Erythroblast (primary cell): ENCODE measurements around the gene HSPA6.
A peak's percentile ranks its signal among the peaks of the same experiment; 100 is the strongest.
"Not testable (repeated sequence)": the region's sequence is repeated elsewhere in the genome, so short reads cannot be mapped to it uniquely, and the experiment has no call there.

Experiments
- GATA1 ChIP-seq: IDR thresholded peaks from 2 replicates; pipeline ENCODE4 v1.6.1; 2011; ENCODE audit warnings: low read depth, mild to moderate bottlenecking, control low read depth, low read length, moderate library complexity
- POLR2A ChIP-seq: IDR thresholded peaks from 2 replicates; pipeline ENCODE4 v1.6.1; 2011; ENCODE audit warnings: mild to moderate bottlenecking, low read length

DNA sequence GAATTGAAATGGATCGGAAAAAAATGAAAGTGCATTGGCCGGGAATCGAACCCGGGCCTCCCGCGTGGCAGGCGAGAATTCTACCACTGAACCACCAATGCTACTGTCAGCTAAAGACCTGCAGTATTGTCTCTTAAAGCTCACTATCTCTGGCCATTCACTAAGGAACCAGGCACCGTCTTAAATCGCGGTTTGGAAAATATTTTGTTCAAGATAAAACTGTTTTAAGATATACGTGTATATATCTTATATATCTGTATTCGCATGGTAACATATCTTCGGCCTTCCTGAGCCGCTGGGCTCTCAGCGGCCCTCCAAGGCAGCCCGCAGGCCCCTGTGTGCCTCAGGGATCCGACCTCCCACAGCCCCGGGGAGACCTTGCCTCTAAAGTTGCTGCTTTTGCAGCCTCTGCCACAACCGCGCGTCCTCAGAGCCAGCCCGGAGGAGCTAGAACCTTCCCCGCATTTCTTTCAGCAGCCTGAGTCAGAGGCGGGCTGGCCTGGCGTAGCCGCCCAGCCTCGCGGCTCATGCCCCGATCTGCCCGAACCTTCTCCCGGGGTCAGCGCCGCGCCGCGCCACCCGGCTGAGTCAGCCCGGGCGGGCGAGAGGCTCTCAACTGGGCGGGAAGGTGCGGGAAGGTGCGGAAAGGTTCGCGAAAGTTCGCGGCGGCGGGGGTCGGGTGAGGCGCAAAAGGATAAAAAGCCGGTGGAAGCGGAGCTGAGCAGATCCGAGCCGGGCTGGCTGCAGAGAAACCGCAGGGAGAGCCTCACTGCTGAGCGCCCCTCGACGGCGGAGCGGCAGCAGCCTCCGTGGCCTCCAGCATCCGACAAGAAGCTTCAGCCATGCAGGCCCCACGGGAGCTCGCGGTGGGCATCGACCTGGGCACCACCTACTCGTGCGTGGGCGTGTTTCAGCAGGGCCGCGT, at the start of gene HSPA6:
- peak; percentile 30 for TF ChIP-seq POLR2A
- TF ChIP-seq GATA1: not testable (repeated sequence)
